ENCODE measurements around the gene RAC3. TPM values are rescaled to one million over a fixed set of nuclear protein-coding genes. Genes with fewer than 3 reads are reported as not detected.

Gene RAC3
- total and polyA plus RNA-seq, 2 of the 8 experiments (the other 6 are each of a cell fraction or from before 2014, with no cell fraction given) = 177 to 299 TPM

- no peak overlapping the region for H3K4me3 ChIP-seq (ENCODE audit: extremely low read depth in 1 of 4, insufficient read depth in 2 of 4, low read depth in 3 of 4, low read length in 4 of 4)
- H3K56ac ChIP-seq (replicated peaks; ENCODE audit: insufficient read length, low read depth, low read length) = no peak overlapping the region
- no peak overlapping the region for H3K14ac ChIP-seq (ENCODE audit: insufficient read length)
- no peak overlapping the region for H3K4me2 ChIP-seq (ENCODE audit: insufficient read depth in 1 of 2, low read depth in 2 of 2, low read length in 2 of 2)
- H3K23me2 ChIP-seq (ENCODE audit: low read depth, low read length) = no peaks in the 10 kb centered on the region
- DNase-seq (ENCODE audit: low read depth in 1 of 2, low spot score in 2 of 2) = no peak
- no peak overlapping the region for H2AFZ ChIP-seq (ENCODE audit: low read length)
- no peak overlapping the region for H3K4ac ChIP-seq (replicated peaks; ENCODE audit: insufficient read length, low read depth, low read length)
- no peak overlapping the region for H2BK15ac ChIP-seq (ENCODE audit: low read length)
- H4K8ac ChIP-seq (ENCODE audit: extremely low read depth, insufficient read depth, low read length) = no peak overlapping the region; the same call in 1 of the 2 replicates
- H3K27me3 ChIP-seq (replicated peaks in 1 of 4; ENCODE audit: control insufficient read depth in 3 of 4, extremely low read depth in 1 of 4, insufficient read depth in 3 of 4, low read length in 3 of 4) = no peaks in the 10 kb centered on the region
- H4K91ac ChIP-seq (replicated peaks; ENCODE audit: insufficient read length, low read length) = no peak overlapping the region
- H2BK12ac ChIP-seq (ENCODE audit: low read depth, low read length) = no peak overlapping the region
- no peak overlapping the region for H3K27ac ChIP-seq (ENCODE audit: low read depth, low read length)
- CTCF ChIA-PET (ENCODE audit: partially characterized antibody) = interaction anchor here (1.0 to 2.3 kb wide), 3 partner anchors 57 to 73 kb away, joined by 3 to 8 read pairs (median 3); no protein-coding TSS in a partner anchor
- no peaks in the 10 kb centered on the region for H3K4me1 ChIP-seq (replicated peaks in 1 of 4; ENCODE audit: control insufficient read depth in 3 of 4, insufficient read depth in 4 of 4, low read length in 3 of 4)
- WGBS, 2 experiments (ENCODE audit: extremely low coverage in 1 of 2, insufficient coverage in 1 of 2, insufficient read length in 1 of 2, insufficient replicate concordance in 2 of 2, low coverage in 1 of 2, low lambda C conversion rate in 2 of 2, missing lambda C conversion rate in 1 of 2) = 97% methylated on average over 24 of the region's 24 CpGs; no CpG with 5 or more reads in 1 of the 2 experiments
- no peak overlapping the region for H2BK20ac ChIP-seq (ENCODE audit: low read length)
- no peak overlapping the region for H3K9ac ChIP-seq (replicated peaks in 1 of 4; ENCODE audit: extremely low read depth in 1 of 4, low read depth in 3 of 4, low read length in 3 of 4)
- no peaks in the 10 kb centered on the region for H3K9me3 ChIP-seq (ENCODE audit: insufficient read depth in 2 of 2, low read depth in 1 of 2, low read length in 1 of 2)
- no peak for FAIRE-seq
- POLR2A ChIA-PET (ENCODE audit: partially characterized antibody) = interaction anchor here (0.8 to 12.5 kb wide), 9 partner anchors 6 to 53 kb away, joined by 3 to 105 read pairs (median 6); partner anchors contain the start of gene FASN
- no peak overlapping the region for H3K18ac ChIP-seq (ENCODE audit: extremely low read depth, low read length)
- peaks cover 7% of the 10 kb centered on the region for H3K79me1 ChIP-seq (ENCODE audit: low read depth, low read length)
- peaks cover 65 to 97% (median 85%) of the 10 kb centered on the region in 4 experiments for H3K36me3 ChIP-seq (ENCODE audit: control insufficient read depth in 2 of 4, insufficient read depth in 4 of 4, low read length in 3 of 4)
- H2AK5ac ChIP-seq (ENCODE audit: low read depth, low read length) = no peak overlapping the region
- H4K5ac ChIP-seq (ENCODE audit: insufficient read length, low read depth, low read length) = no peak overlapping the region
- H2BK120ac ChIP-seq (replicated peaks; ENCODE audit: low read depth, low read length) = no peak overlapping the region
- H2BK5ac ChIP-seq (ENCODE audit: low read depth, low read length) = no peak overlapping the region
- peaks cover 30 to 69% of the 10 kb centered on the region in 2 experiments for H4K20me1 ChIP-seq (replicated peaks in 1 of 2; ENCODE audit: control insufficient read depth in 1 of 2, insufficient read depth in 2 of 2, low read length in 2 of 2)
- H3K23ac ChIP-seq (ENCODE audit: insufficient read length) = no peak overlapping the region
- H3K79me2 ChIP-seq (ENCODE audit: control insufficient read depth in 1 of 2, insufficient read depth in 2 of 2, low read length in 2 of 2) = no peaks in the 10 kb centered on the region
- TF ChIP-seq POU5F1 (IDR thresholded peaks at IDR 0.05; ENCODE audit: low read depth, low read length) = no peak
- TF ChIP-seq MAFK (IDR thresholded peaks at IDR 0.05; ENCODE audit: low read depth, low read length) = no peak
- TF ChIP-seq EP300 (IDR thresholded peaks at IDR 0.05; ENCODE audit: borderline replicate concordance in 1 of 2, low read depth in 2 of 2, low read length in 2 of 2) = no peak
- no peak for TF ChIP-seq TCF12 (IDR thresholded peaks at IDR 0.05; ENCODE audit: low read depth, low read length)
- no peak for TF ChIP-seq CEBPB (IDR thresholded peaks at IDR 0.05; ENCODE audit: low read depth, low read length)
- TF ChIP-seq POLR2AphosphoS5 (IDR thresholded peaks at IDR 0.05; ENCODE audit: low read depth, low read length) = no peak
- TF ChIP-seq TBP (IDR thresholded peaks at IDR 0.05; ENCODE audit: low read depth, low read length) = no peak
- no peak for TF ChIP-seq HDAC2 (IDR thresholded peaks at IDR 0.05; ENCODE audit: borderline replicate concordance in 1 of 2, low read depth in 2 of 2, low read length in 2 of 2)
- TF ChIP-seq E2F6 (IDR thresholded peaks at IDR 0.05) = no peak
- TF ChIP-seq CTBP2 (IDR thresholded peaks at IDR 0.05; ENCODE audit: borderline replicate concordance, insufficient read depth, insufficient read length, low read length) = no peak
- TF ChIP-seq RAD21 (IDR thresholded peaks at IDR 0.05 in 1 of 2, conservative IDR thresholded peaks at IDR 0.05 in 1 of 2; ENCODE audit: low read depth in 2 of 2, low read length in 2 of 2) = no peak
- TF ChIP-seq NANOG (IDR thresholded peaks at IDR 0.05; ENCODE audit: insufficient read depth, low read depth, low read length, poor library complexity, severe bottlenecking) = no peak
These were observed 51.5 kb downstream of the RAC3 start for GRCh38 chr17:82083009-82083408.

Measured in H1 (cell line).